ENCODE results near the gene PIK3R5. TPM values are rescaled to one million over a fixed set of nuclear protein-coding genes. Genes with fewer than 3 reads are reported as not detected.

Gene PIK3R5
- total RNA-seq, 2 experiments from 2014 or later = 15.9 to 18.1 TPM

DNA sequence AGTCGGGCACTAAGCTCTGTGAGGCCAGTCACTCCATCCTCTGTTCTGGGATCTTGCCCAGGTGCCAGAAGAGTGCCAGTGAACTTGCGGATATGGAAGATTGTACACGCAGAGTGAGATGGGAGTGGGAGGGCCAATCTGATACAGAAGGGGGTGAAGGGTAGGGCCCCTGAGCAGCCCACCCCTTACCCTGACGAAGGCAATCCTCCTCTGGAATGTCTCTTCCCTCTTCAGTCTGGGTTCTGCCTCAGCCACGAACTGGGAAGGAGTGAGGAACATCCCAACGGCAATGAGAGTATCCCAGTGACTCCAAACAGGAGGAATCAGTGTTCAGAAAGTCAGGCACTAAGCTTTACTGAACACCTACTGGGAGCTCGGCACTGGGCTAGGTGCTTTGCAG is 86.1 kb downstream of the PIK3R5 start:
- H3K27ac Mint-ChIP-seq = no peak overlapping the region
- H3K27me3 Mint-ChIP-seq (ENCODE audit: low read depth) = no peaks in the 10 kb centered on the region
- intact Hi-C loops (cut with micrococcal nuclease) = no loop called here
- no peak for DNase-seq
- CTCF ChIA-PET = interaction anchor here (0.7 kb wide), 1 partner anchor 15 kb away, joined by 3 read pairs; no protein-coding TSS in a partner anchor
- H3K4me1 Mint-ChIP-seq (ENCODE audit: low read depth) = no peaks in the 10 kb centered on the region
- no peak overlapping the region for H3K4me3 Mint-ChIP-seq
- peaks cover 23% of the 10 kb centered on the region for H3K36me3 Mint-ChIP-seq (ENCODE audit: low read depth)
- H3K9me3 Mint-ChIP-seq = no peaks in the 10 kb centered on the region

DNA sequence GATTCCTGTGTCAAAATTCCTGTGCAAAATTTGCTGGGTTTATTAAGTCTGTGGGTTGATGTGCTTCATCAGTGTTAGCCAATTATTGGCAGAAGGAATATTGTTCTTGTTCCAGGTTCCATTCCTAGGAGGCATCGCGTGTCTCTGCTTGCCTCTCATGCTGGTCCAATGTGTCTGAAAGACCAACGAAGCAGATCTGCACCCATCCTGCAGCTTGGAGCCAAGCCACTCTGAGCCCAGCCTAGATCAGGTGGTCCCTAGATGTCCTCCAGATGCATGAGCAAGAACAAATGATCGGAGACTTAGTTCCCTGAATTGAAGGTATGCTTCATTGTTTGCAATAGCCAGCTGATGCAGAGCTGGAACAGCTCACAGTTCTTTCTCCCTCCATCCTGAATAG is 87.5 kb downstream of the PIK3R5 start:
- Mint-ChIP-seq H3K4me1 (ENCODE audit: low read depth) (no peaks in the 10 kb centered on the region), H3K27me3 (ENCODE audit: low read depth) (no peaks in the 10 kb centered on the region), H3K9me3 (no peaks in the 10 kb centered on the region), H3K27ac (no peak overlapping the region), H3K36me3 (ENCODE audit: low read depth) (peaks cover 19% of the 10 kb centered on the region), H3K4me3 (no peak overlapping the region)
- DNase-seq = no peak
- intact Hi-C loops (cut with micrococcal nuclease) = no loop called here
- CTCF ChIA-PET = no interaction called here

DNA sequence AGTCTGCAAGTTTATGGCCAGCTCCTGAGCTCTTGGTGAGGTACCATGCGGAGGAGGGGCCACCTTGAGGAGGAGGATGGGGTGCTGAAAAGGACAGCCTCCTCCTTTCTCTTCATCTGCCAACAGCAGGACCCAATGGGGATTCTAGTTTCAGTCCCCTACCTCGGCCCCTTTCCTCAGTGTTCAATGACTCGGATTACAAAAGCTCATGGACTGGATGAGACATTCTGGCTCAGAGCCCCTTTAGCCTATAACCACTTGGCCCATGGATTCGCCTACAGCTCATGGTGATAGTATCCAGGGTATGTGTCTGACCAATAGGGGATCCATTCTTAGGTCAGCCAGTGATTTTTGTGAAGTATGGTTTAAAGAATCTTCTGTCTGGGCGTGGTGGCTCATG is 89.5 kb downstream of the PIK3R5 start:
- DNase-seq = no peak
- Mint-ChIP-seq H3K36me3 (ENCODE audit: low read depth) (peaks cover 9% of the 10 kb centered on the region), H3K27ac (no peak overlapping the region), H3K4me1 (ENCODE audit: low read depth) (no peaks in the 10 kb centered on the region), H3K27me3 (ENCODE audit: low read depth) (no peaks in the 10 kb centered on the region), H3K9me3 (no peaks in the 10 kb centered on the region), H3K4me3 (no peak overlapping the region)
- CTCF ChIA-PET = no interaction called here
- intact Hi-C loops (cut with micrococcal nuclease) = no loop called here

DNA sequence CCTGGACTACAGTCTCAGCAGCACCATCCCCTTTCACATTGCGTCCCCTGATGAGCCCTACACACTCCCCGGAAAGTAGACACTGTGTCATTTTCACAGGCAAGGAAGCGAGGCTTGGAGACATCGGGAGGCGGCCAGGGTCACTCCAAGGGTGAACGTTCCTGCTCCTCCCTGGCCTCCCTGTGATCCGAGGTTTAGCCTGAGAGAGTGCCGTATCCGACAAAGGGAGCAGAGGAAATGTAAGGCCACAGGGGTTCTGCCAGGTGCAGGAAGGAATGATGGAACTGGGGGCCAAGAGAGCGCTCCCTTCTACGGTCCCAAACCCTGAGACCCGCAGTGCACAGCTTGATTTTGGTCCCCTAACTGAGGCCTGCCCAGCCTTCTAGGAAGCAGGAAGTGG is 90.1 kb downstream of the PIK3R5 start:
- Mint-ChIP-seq H3K4me1 (ENCODE audit: low read depth) (no peaks in the 10 kb centered on the region), H3K9me3 (no peaks in the 10 kb centered on the region), H3K36me3 (ENCODE audit: low read depth) (peaks cover 7% of the 10 kb centered on the region), H3K27me3 (ENCODE audit: low read depth) (no peaks in the 10 kb centered on the region), H3K4me3 (no peak overlapping the region), H3K27ac (no peak overlapping the region)
- no peak for DNase-seq
- CTCF ChIA-PET = no interaction called here
- intact Hi-C loops (cut with micrococcal nuclease) = no loop called here

DNA sequence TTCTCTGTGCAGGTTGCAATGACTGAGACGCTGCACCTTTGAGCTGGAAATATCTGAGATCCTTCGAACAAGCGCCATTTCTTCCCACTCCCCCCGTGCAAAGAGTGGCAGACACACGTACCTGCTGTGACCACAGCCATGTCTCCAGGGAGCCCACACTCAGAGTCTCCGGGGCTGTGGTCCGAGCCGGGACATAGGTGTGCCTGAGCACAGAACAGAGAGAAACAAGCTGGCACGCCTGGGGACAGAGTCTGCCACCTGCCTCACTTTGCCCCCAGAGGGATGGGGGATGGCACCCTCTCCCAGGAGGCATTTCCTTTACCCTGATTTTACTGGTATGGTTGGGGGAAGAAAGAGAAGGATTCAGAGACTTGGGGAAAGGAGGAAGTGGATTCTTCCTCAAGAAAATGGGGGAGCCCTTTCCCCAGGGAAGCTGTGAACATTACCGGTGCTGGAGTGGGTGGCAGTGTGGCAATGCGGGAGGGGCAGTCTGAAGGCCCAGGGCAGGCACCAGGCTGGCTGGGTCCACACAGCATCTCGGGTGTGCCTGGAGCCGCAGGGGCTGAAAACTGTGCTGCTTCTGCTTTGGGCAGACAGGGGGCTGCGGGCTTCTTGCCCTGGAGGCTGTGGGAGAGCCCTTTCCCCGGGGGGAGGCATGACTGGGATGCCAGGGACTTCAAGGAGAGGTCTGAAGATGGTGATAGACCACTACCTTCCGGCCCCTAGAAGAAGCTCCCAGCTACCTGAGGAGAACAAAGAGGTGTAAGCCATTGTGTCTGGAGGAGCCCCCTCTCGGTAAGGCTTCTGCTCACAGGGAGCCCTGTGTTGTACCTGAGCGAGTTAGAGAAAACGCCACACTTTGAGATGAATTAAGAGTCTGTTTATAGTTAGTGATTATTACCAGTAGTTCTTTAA is 91.4 kb downstream of the PIK3R5 start:
- H3K36me3 Mint-ChIP-seq (ENCODE audit: low read depth) = peaks cover 2% of the 10 kb centered on the region
- H3K27me3 Mint-ChIP-seq (ENCODE audit: low read depth) = no peaks in the 10 kb centered on the region
- H3K9me3 Mint-ChIP-seq = no peaks in the 10 kb centered on the region
- CTCF ChIA-PET = no interaction called here
- no peak overlapping the region for H3K4me3 Mint-ChIP-seq
- no peaks in the 10 kb centered on the region for H3K4me1 Mint-ChIP-seq (ENCODE audit: low read depth)
- intact Hi-C loops (cut with micrococcal nuclease) = no loop called here
- no peak for DNase-seq
- H3K27ac Mint-ChIP-seq = no peak overlapping the region

DNA sequence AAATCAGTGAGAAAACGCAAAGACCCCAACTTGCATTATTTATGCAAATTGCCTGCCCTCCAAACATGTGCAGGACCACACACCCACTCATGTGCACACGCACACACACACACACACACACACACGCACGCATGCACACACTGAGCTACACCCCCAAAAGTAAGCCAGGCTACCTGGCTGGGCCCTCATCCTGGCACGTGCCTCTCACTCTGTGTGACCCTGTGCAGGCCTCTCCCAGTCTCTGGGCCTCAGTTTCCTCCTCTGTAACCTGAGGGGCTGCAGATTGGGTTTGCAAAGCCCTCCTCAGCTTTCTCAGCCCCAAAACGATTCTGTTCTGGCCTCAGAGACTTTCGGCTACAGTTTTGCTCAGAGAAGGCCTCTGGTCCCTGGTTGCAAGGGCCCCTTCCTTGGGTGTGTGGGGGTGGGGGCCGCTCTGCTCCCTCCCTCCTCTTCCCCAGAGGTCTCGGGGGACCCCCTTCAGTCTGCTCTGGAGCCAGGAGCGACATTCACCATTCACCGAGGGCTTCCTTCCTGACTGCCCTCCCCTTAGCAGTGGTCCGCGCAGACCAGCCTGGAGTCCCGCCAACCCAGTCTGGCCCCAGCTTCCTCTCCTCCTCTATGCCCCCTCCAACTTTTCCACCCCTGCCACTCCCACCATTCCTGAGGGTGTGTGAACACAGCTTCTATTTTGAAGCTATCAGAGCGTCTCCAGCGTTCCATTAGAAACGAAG is 92.6 kb downstream of the PIK3R5 start:
- no peak overlapping the region for H3K4me3 Mint-ChIP-seq
- no peaks in the 10 kb centered on the region for H3K9me3 Mint-ChIP-seq
- H3K36me3 Mint-ChIP-seq (ENCODE audit: low read depth) = peaks cover 2% of the 10 kb centered on the region
- no peak overlapping the region for H3K27ac Mint-ChIP-seq
- DNase-seq = no peak
- H3K27me3 Mint-ChIP-seq (ENCODE audit: low read depth) = no peaks in the 10 kb centered on the region
- intact Hi-C loops (cut with micrococcal nuclease) = no loop called here
- CTCF ChIA-PET = no interaction called here
- peaks cover 8% of the 10 kb centered on the region for H3K4me1 Mint-ChIP-seq (ENCODE audit: low read depth)

DNA sequence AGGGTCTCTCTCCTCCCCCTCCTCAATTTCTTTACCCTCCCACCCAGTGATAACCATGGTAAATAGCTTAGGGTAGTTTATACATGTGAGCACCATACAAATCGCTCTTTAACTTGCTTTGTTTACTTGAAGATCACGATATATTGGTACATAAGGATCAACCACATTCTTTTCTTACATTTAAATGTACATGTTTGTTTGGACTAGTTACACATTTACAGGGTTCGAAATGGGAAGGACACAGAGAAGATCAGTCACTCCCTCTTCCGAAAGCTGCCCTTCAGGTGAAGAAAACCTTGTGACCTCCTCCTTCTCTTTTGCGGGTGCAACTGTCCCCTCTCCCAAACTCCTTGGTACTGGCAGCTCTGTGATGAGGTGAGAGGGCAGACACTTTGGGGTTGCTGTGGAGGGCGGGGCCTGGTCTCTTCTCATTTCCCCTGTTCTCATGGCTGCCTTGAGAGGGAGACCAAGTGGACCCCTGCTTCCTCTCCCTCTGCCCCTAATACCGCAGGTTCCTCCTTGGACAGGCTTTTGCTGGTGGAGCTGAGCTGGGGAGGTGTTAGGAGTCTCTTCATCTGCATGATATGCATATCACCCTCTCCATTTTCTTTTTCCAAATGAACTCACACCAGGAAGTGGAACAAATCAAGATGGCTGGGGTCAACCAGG is 93.3 kb downstream of the PIK3R5 start:
- H3K9me3 Mint-ChIP-seq = no peaks in the 10 kb centered on the region
- peaks cover 15% of the 10 kb centered on the region for H3K4me1 Mint-ChIP-seq (ENCODE audit: low read depth)
- CTCF ChIA-PET = no interaction called here
- H3K4me3 Mint-ChIP-seq = no peak overlapping the region
- H3K27ac Mint-ChIP-seq = no peak overlapping the region
- DNase-seq = no peak
- no peaks in the 10 kb centered on the region for H3K27me3 Mint-ChIP-seq (ENCODE audit: low read depth)
- intact Hi-C loops (cut with micrococcal nuclease) = no loop called here
- no peaks in the 10 kb centered on the region for H3K36me3 Mint-ChIP-seq (ENCODE audit: low read depth)

DNA sequence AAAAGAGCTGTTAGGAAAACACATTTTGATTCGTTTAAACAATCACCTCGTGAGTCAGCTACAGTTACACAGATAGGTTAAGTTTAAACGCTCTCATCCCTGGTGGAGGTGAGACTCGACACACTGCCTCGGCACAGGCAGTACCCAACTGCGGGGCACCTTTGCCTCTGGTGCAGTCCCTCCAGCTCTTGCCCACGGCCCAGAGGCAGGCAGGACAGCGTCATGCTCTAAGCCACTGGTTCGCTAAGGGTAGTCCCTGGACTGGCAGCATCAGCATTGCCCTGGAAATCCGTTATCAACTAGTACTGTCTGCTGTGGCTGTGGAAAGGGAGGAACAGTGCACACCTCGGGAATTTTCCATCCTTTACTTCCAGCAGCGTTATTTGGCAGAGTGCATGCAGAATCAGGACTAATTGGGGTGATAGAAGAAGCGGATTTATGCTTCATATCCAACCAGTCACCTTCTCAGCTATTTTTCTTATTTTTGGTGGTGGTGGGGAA is 94.4 kb downstream of the PIK3R5 start:
- no peaks in the 10 kb centered on the region for H3K9me3 Mint-ChIP-seq
- no peaks in the 10 kb centered on the region for H3K36me3 Mint-ChIP-seq (ENCODE audit: low read depth)

DNA sequence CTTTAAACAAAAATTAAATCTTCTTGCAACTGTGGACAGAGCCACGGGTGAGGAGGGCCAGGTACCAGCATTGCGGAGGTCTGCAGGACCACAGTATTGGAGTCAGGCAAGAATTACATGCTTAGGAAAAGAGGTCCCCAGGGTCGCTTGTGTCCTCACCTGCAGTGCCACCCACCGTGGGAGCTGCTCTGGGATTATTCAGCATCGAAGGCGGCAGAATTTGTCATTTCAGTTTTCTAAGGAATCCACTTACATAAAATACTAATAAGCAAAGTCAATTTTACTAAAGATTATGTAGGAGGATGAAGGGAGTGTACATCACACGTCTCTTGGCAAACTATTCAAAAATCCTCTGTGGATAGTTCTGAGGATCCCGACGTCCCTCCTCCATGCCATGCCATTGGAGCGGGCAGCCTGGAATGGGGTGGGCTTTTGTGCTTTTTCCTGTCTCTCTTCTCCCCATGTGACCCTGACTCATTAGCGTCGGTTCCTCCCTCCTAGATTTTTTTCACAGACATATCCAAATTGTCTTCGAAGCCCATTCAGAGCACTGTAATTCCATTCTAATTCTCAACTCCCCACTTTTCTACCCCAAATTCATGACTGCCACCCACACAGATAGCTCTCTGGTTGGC is 95.0 kb downstream of the PIK3R5 start:
- Mint-ChIP-seq H3K36me3 (ENCODE audit: low read depth) (no peaks in the 10 kb centered on the region), H3K9me3 (no peaks in the 10 kb centered on the region), H3K4me1 (ENCODE audit: low read depth) (peaks cover 23% of the 10 kb centered on the region), H3K27ac (no peak overlapping the region), H3K4me3 (no peak overlapping the region), H3K27me3 (ENCODE audit: low read depth) (no peaks in the 10 kb centered on the region)
- DNase-seq = no peak
- CTCF ChIA-PET = interaction anchor here (0.7 kb wide), 1 partner anchor 944 kb away, joined by 3 read pairs; no protein-coding TSS in a partner anchor
- intact Hi-C loops (cut with micrococcal nuclease) = no loop called here

More for the DNA sequence above, 94.4 kb downstream of the PIK3R5 start:
- Mint-ChIP-seq H3K27me3 (ENCODE audit: low read depth) (no peaks in the 10 kb centered on the region), H3K4me3 (no peak overlapping the region), H3K4me1 (ENCODE audit: low read depth) (peaks cover 23% of the 10 kb centered on the region), H3K27ac (no peak overlapping the region)
- CTCF ChIA-PET = interaction anchor here (0.7 kb wide), 1 partner anchor 945 kb away, joined by 3 read pairs; no protein-coding TSS in a partner anchor
- DNase-seq = no peak
- intact Hi-C loops (cut with micrococcal nuclease) = no loop called here

DNA sequence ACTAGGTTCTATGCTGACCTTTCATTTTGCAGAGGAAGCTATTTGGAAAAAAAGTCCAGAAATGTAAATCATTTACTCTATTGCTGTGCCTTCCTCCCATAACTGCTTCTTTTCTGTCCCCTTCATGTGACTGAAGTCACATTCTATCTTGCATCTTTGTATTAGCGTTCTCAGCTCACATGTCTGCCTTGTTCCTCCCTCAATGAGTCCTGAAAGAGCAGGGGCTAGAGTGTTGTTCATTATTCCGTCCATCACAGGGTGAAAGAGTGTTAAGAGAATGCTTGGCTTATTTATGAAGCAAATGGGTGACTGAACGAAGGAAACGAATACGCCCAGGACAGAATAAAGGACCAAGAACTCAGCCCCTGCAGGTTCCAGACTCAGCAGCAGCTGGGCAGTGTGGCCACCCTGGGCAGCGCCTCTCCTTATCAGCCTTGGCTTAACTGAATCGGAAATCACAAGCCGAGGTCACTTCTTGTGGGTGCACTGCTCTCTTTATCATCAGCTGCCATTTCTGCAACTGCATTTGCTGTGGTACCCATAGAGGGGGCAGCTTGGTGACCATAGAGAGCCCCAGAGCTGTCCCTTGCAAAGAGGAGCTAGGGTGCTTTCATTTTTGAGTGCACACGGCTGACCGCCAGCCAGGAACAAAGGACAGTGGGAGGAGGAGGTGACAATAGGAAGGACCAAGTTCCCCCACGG is 96.2 kb downstream of the PIK3R5 start:
- no peak overlapping the region for H3K27ac Mint-ChIP-seq

DNA sequence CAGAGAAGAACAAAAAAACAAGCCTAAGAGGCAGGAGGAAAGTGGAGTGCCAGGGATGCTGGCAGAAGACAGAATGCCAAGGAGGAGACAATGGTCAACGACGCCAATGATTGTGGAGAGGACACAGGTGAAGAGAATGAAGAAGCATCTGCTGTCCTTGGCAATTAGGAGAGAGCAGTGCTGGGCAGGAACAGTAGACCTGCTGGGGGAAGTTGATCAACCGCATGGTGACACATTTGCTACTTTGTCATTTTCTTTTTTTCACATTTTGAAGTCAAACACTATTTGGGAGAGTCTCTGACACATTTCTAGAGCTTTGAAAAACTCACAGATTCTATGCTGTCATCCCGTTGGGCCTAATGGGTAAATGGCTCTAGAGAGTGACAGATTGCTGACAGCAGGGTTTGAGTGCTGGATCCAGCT is 97.0 kb downstream of the PIK3R5 start:
- CTCF ChIA-PET = interaction anchor here (0.6 kb wide), 1 partner anchor 26 kb away, joined by 4 read pairs; no protein-coding TSS in a partner anchor
- H3K27me3 Mint-ChIP-seq (ENCODE audit: low read depth) = no peaks in the 10 kb centered on the region
- H3K27ac Mint-ChIP-seq = no peak overlapping the region
- H3K9me3 Mint-ChIP-seq = no peaks in the 10 kb centered on the region
- no peak overlapping the region for H3K4me3 Mint-ChIP-seq
- H3K4me1 Mint-ChIP-seq (ENCODE audit: low read depth) = peaks cover 23% of the 10 kb centered on the region
- H3K36me3 Mint-ChIP-seq (ENCODE audit: low read depth) = no peaks in the 10 kb centered on the region
- peak; percentile 22 for DNase-seq
- intact Hi-C loops (cut with micrococcal nuclease) = no loop called here

More for the DNA sequence above, 96.2 kb downstream of the PIK3R5 start:
- intact Hi-C loops (cut with micrococcal nuclease) = no loop called here
- Mint-ChIP-seq H3K27me3 (ENCODE audit: low read depth) (no peaks in the 10 kb centered on the region), H3K4me3 (no peak overlapping the region), H3K9me3 (no peaks in the 10 kb centered on the region), H3K36me3 (ENCODE audit: low read depth) (no peaks in the 10 kb centered on the region), H3K4me1 (ENCODE audit: low read depth) (peaks cover 23% of the 10 kb centered on the region)
- no peak for DNase-seq
- CTCF ChIA-PET = interaction anchor here (0.6 kb wide), 1 partner anchor 25 kb away, joined by 4 read pairs; no protein-coding TSS in a partner anchor
